Activated CD8-positive, alpha-beta memory T cell treated with anti-CD3 and anti-CD28 coated beads, Interleukin-2, amount 50 U/mL, for 24 hours (primary cell): Measurements from ENCODE around the gene APC2.
"Not testable (repeated sequence)": the region's sequence is repeated elsewhere in the genome, so short reads cannot be mapped to it uniquely, and the experiment has no call there.

Source experiments
- DNase-seq: peaks from one replicate; pipeline ENCODE4 v3.0.0-alpha.2; 2020; ENCODE audit errors: extremely low read depth

APC2 gene

DNA sequence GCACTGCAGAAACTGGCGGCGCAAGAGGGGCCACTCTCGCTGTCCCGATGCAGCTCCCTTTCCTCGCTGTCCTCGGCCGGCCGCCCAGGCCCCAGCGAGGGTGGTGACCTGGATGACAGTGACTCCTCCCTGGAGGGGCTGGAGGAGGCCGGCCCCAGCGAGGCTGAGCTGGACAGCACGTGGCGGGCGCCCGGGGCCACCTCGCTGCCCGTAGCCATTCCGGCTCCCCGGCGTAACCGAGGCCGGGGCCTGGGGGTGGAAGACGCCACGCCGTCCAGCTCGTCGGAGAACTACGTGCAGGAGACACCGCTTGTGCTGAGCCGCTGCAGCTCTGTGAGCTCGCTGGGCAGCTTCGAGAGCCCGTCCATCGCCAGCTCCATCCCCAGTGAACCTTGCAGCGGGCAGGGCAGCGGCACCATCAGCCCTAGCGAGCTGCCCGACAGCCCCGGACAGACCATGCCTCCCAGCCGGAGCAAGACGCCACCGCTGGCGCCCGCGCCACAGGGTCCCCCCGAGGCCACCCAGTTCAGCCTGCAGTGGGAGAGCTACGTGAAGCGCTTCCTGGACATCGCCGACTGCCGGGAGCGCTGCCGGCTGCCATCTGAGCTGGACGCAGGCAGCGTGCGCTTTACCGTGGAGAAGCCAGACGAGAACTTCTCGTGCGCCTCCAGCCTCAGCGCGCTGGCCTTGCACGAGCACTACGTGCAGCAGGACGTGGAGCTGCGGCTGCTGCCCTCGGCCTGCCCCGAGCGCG is 16.7 kb downstream of the APC2 start:
- no peak for DNase-seq

DNA sequence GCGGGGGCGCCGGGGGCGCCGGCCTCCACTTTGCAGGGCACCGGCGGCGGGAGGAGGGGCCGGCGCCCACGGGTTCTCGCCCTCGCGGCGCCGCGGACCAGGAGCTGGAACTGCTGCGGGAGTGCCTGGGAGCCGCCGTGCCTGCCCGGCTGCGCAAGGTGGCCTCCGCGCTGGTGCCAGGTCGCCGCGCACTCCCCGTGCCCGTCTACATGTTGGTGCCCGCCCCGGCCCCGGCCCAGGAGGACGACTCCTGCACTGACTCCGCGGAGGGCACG is 17.2 kb downstream of the APC2 start:
- no peak for DNase-seq

- DNase-seq: no peak
These were observed 17.8 kb downstream of the APC2 start for GRCh38 chr19:1467490-1468273.

DNA sequence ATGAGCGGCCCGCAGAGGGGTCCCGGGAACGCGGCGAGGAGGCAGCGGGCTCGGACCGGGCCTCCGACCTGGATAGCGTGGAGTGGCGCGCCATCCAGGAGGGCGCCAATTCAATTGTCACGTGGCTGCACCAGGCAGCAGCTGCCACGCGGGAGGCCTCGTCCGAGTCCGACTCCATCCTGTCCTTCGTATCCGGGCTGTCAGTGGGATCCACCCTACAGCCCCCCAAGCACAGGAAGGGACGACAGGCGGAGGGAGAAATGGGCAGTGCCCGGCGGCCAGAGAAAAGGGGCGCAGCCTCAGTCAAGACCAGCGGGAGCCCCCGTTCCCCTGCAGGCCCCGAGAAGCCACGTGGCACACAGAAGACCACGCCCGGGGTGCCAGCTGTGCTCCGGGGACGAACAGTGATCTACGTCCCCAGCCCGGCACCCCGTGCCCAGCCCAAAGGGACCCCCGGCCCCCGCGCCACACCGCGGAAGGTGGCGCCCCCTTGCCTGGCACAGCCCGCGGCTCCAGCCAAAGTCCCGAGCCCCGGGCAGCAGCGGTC is 18.4 kb downstream of the APC2 start:
- DNase-seq: no peak

- no peak for DNase-seq
These were observed 18.9 kb downstream of the APC2 start for GRCh38 chr19:1468821-1469254.

DNA sequence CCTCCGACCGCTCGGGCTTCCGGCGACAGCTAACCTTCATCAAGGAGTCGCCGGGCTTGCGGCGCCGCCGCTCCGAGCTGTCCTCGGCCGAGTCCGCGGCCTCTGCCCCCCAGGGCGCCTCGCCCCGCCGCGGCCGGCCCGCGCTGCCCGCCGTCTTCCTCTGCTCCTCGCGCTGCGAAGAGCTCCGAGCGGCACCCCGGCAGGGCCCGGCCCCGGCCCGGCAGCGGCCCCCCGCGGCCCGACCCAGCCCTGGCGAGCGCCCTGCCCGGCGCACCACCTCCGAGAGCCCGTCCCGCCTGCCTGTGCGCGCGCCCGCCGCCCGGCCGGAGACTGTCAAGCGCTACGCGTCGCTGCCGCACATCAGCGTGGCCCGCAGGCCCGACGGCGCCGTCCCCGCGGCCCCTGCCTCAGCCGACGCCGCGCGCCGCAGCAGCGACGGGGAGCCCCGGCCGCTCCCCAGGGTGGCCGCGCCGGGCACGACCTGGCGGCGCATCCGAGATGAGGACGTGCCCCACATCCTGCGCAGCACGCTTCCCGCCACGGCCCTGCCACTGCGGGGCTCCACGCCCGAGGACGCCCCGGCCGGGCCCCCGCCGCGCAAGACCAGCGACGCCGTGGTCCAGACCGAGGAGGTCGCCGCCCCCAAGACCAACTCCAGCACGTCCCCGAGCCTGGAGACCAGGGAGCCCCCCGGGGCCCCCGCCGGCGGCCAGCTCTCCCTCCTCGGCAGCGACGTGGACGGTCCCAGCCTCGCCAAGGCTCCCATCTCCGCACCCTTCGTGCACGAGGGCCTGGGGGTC is 19.5 kb downstream of the APC2 start:
- DNase-seq: no peak

DNA sequence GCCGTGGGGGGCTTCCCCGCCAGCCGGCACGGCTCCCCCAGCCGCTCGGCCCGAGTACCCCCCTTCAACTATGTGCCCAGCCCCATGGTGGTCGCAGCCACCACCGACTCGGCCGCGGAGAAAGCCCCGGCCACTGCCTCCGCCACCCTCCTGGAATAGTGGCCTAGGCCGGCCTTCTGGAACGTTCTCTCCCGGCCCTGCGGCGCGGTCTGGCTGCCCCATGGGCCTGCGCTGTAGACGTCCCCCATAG is 20.1 kb downstream of the APC2 start:
- no peak for DNase-seq

DNA sequence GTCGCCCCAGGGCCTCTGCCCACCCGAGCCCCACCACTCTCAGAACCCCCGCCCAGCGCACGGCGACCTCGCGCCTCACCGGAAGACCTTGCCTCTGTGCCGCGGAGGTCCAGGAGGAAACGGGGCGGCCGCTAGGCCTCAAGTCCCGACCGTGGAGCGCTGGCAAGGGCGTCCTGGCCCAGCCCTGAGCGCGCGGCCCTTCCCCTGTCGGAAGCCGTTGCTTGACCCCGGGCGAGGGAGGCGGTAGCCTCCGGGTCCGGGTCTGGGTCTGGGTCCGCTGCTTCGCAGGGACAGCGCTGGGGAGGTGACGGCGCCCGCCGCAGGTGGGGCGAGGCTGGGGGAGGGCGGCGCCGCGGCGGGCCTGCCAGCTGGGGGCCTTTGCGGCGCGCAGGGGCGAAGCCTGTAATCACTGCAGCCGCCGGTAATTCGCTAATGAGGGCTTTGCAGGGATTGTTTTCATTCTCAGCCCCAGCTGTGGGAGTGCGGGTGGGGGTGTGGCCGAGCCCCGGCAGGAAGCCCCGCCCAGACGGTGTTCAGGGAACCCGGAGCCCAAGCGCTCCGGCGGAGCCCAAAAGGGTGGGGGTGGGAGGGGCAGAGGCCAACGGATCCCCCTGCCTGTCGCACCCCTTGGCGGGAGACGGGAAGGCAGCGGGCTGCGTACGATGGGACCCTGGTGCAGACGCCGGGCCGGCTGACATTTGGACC is 20.5 kb downstream of the APC2 start:
- DNase-seq: peak; percentile 31

- DNase-seq: no peak
These were observed 21.1 kb downstream of the APC2 start for GRCh38 chr19:1471010-1471514.

GRCh38 chr19:1471515-1472160 is 21.7 kb downstream of the APC2 start:
- no peak for DNase-seq

GRCh38 chr19:1472231-1473084 is 22.5 kb downstream of the APC2 start:
- no peak for DNase-seq

GRCh38 chr19:1473085-1473851 is 23.3 kb downstream of the APC2 start:
- no peak for DNase-seq

DNA sequence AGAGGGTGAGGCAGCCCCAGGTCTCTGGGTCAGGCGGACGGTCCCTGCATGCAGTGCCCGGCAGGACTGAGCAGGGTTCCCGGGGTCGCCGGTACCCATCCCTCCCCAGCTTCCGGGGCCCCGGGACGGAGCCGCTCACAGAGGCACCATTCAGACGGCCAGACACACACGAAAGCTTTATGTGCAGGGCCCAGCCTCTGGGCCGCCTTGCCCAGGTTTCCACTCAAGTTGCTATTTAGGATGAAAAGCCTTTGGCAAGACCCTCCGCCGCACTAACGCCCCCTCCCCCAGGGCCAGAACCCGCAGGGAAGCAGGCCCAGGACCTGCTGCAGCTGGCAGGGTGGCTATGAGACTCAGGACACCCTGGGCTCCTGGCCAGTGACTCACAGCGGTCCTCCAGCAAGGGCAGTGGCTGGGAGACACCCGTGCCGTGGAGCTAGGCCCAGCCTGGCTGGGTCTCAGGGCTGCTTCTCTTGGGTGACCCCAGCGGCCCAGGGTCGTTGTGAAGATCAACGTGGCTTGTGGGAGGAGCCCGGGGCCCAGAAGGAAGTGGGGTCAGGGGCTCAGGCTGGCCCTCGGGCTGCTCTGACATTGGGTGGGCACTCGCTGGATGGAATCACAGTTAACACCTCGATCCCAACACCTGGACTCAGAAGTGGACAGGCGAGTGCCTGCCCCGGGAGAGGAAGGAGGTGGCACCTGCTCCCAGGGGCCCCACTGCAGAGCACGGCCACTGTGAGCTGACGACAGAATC is 24.3 kb downstream of the APC2 start:
- no peak for DNase-seq

- no peak for DNase-seq
These were observed 24.9 kb downstream of the APC2 start for GRCh38 chr19:1474765-1475351.

- no peak for DNase-seq
These were observed 26.0 kb downstream of the APC2 start for GRCh38 chr19:1475751-1476437.

DNA sequence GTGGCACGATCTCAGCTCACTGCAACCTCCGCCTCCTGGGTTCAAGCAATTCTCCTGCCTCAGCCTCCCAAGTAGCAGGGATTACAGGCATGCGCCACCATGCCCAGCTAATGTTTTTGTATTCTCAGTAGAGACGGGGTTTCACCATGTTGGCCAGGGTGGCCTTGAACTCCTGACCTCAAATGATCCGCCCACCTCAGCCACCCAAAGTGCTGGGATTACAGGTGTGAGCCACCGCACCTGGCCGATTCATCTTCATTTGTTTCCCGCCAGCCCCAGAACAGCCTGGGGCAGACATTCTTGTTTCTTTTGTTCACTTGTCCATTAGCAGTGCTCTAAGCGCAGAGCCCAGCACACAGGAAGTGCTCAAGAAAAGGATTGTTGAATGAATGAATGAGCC is 27.1 kb downstream of the APC2 start:
- DNase-seq: not testable (repeated sequence)

DNA sequence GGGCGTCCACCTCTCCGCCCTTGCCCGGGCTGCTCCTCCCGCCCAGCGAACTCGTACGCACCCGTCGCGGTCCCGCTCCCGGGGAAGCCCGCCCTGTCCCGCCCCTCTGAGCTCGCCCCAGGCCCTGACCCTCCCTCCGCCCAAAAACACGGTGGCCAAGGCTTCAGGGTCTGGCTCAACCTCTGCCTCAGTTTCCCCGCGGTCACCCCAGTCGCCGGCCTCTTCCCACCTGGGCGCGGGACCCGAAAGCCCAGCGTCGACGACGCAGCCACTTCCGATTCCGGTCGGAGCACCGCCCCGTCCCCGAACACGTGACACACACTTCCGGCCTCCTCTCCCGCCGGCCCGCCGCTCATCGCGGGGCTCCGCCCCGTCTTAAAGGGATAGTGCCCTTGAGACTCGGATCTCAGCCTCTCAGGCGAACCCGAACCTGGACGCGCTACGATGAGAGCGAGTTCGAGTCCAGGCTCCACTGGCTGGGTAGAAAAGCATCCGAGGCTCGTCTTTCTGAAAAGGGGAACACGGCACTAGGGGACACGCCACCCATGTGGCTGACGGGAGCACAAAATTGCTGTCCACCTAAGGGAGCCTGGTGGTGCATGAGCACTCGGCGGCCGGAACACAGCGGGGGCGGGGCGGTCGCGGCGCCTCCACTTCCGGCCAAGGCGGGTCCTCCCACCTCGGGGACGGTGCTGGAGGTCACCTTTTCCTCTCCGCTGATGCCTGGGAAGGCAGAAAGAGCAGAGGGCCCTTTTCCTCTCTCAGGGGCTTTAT is 29.2 kb downstream of the APC2 start, which contains the start of gene C19orf25:
C19orf25 (minus strand) TSS at position 282 of the 774 bp plus-strand sequence. CDS start 312 bp downstream, outside the sequence.
- DNase-seq: peak; percentile 83
